Measurements from ENCODE around the gene PDXDC1.
"Not testable (repeated sequence)": the region's sequence is repeated elsewhere in the genome, so short reads cannot be mapped to it uniquely, and the experiment has no call there.

The PDXDC1 gene

GRCh38 chr16:15012941-15013340 is 38.1 kb downstream of the PDXDC1 start:
- not testable (repeated sequence) for DNase-seq (ENCODE audit: low read depth in 2 of 2)

- not testable (repeated sequence) for DNase-seq (ENCODE audit: low read depth in 2 of 2)
Observed at GRCh38 chr16:15015671-15016070, 40.8 kb downstream of the PDXDC1 start.

GRCh38 chr16:15016354-15016753 is 41.5 kb downstream of the PDXDC1 start:
- not testable (repeated sequence) for DNase-seq (ENCODE audit: low read depth in 2 of 2)

- not testable (repeated sequence) for DNase-seq (ENCODE audit: low read depth in 2 of 2)
Observed at GRCh38 chr16:15016951-15017580, 42.2 kb downstream of the PDXDC1 start.

- peak; percentile 11 to 13 for DNase-seq (ENCODE audit: low read depth in 2 of 2)
Observed at GRCh38 chr16:15021429-15021828, 46.6 kb downstream of the PDXDC1 start.

- DNase-seq (ENCODE audit: low read depth in 2 of 2): not testable (repeated sequence)
Observed at GRCh38 chr16:15022194-15022593, 47.4 kb downstream of the PDXDC1 start.

- not testable (repeated sequence) for DNase-seq (ENCODE audit: low read depth in 2 of 2)
Observed at GRCh38 chr16:15023381-15024077, 48.7 kb downstream of the PDXDC1 start.

- DNase-seq (ENCODE audit: low read depth in 2 of 2): not testable (repeated sequence)
Observed at GRCh38 chr16:15024858-15025199, 50.0 kb downstream of the PDXDC1 start.

- peak in 1 of 2 experiments; percentile 9 for DNase-seq (ENCODE audit: low read depth in 2 of 2)
Observed at GRCh38 chr16:15025234-15025951, 50.6 kb downstream of the PDXDC1 start.

GRCh38 chr16:15027051-15027450 is 52.2 kb downstream of the PDXDC1 start:
- not testable (repeated sequence) for DNase-seq (ENCODE audit: low read depth in 2 of 2)

- not testable (repeated sequence) for DNase-seq (ENCODE audit: low read depth in 2 of 2)
Observed at GRCh38 chr16:15027503-15028344, 52.9 kb downstream of the PDXDC1 start.

- DNase-seq (ENCODE audit: low read depth in 2 of 2): not testable (repeated sequence)
Observed at GRCh38 chr16:15028345-15028715, 53.5 kb downstream of the PDXDC1 start.

- DNase-seq (ENCODE audit: low read depth in 2 of 2): not testable (repeated sequence)
Observed at GRCh38 chr16:15028801-15029698, 54.2 kb downstream of the PDXDC1 start.

GRCh38 chr16:15029749-15030148 is 54.9 kb downstream of the PDXDC1 start:
- DNase-seq (ENCODE audit: low read depth in 2 of 2): not testable (repeated sequence)

GRCh38 chr16:15031179-15031578 is 56.4 kb downstream of the PDXDC1 start:
- DNase-seq (ENCODE audit: low read depth in 2 of 2): no peak

- no peak for DNase-seq (ENCODE audit: low read depth in 2 of 2)
Observed at GRCh38 chr16:15031586-15031985, 56.8 kb downstream of the PDXDC1 start.

GRCh38 chr16:15032547-15033308 is 57.9 kb downstream of the PDXDC1 start:
- no peak for DNase-seq (ENCODE audit: low read depth in 2 of 2)

- no peak for DNase-seq (ENCODE audit: low read depth in 2 of 2)
Observed at GRCh38 chr16:15033309-15033707, 58.5 kb downstream of the PDXDC1 start.

GRCh38 chr16:15034266-15035162 is 59.7 kb downstream of the PDXDC1 start:
- no peak for DNase-seq (ENCODE audit: low read depth in 2 of 2)

All from fibroblast of skin of left biceps (primary cell).